ENCODE data around the gene CAMK2G. TPM values are rescaled to one million over a fixed set of nuclear protein-coding genes. Genes with fewer than 3 reads are reported as not detected.
"Not testable (repeated sequence)": the region's sequence is repeated elsewhere in the genome, so short reads cannot be mapped to it uniquely, and the experiment has no call there.

CAMK2G gene
- total RNA-seq, 1 donor from 2014 or later = 20.8 TPM

DNA sequence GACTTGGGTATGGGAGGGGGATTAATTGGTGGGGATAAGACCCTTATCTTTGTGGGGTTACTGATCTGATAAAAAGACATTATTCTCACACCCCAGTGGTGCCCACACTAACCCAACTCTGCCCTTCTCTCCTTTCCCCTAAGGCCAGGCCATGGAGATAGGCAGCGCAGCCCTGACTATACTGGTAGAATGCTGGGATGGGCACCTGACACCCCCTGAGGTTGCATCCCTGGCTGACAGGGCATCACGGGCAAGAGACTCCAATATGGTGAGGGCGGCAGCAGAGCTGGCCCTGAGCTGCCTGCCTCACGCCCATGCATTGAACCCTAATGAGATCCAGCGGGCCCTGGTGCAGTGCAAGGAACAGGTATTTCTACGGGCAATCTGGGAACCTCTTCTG is 76.3 kb downstream of the CAMK2G start:
- Mint-ChIP-seq H3K4me1 (ENCODE audit: low read depth) (no peaks in the 10 kb centered on the region), H3K27ac (no peak overlapping the region), H3K27me3 (no peaks in the 10 kb centered on the region), H3K4me3 (ENCODE audit: low read depth) (no peak overlapping the region), H3K9me3 (ENCODE audit: low read depth) (no peaks in the 10 kb centered on the region), H3K36me3 (ENCODE audit: insufficient read depth) (peaks cover 13% of the 10 kb centered on the region)
- no peak for DNase-seq (ENCODE audit: low spot score, unreplicated experiment)
- TF ChIP-seq, protein P1, sequence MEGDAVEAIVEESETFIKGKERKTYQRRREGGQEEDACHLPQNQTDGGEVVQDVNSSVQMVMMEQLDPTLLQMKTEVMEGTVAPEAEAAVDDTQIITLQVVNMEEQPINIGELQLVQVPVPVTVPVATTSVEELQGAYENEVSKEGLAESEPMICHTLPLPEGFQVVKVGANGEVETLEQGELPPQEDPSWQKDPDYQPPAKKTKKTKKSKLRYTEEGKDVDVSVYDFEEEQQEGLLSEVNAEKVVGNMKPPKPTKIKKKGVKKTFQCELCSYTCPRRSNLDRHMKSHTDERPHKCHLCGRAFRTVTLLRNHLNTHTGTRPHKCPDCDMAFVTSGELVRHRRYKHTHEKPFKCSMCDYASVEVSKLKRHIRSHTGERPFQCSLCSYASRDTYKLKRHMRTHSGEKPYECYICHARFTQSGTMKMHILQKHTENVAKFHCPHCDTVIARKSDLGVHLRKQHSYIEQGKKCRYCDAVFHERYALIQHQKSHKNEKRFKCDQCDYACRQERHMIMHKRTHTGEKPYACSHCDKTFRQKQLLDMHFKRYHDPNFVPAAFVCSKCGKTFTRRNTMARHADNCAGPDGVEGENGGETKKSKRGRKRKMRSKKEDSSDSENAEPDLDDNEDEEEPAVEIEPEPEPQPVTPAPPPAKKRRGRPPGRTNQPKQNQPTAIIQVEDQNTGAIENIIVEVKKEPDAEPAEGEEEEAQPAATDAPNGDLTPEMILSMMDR (IDR thresholded peaks at IDR 0.05; ENCODE audit: unreplicated experiment) = no peak

DNA sequence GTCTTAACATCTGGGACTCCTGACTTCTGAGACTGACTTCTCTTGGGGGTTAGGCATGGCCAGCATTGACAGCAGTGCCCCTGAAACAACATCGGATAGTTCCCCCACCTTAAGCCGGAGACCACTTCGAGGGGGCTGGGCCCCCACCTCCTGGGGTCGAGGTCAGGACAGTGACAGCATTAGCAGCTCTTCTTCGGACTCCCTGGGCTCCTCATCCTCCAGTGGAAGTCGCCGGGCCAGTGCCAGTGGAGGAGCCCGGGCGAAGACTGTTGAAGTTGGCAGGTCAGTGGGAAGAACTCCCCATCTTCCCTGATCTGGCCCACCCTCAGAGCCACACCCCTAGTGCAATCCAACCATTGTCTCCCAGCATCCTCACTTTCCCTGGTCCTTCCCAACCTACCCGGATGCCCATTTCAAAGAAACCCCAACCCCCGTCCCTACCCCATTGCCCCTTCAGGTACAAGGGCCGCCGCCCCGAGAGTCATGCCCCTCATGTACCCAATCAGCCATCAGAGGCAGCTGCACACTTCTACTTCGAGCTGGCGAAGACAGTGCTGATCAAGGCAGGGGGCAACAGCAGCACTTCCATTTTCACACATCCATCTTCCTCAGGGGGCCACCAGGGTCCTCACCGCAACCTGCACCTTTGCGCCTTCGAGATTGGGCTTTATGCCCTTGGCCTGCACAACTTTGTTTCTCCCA is 76.9 kb downstream of the CAMK2G start:
- no peak overlapping the region for H3K4me3 Mint-ChIP-seq (ENCODE audit: low read depth)
- TF ChIP-seq, protein P1 (IDR thresholded peaks at IDR 0.05; ENCODE audit: unreplicated experiment) = no peak
- H3K4me1 Mint-ChIP-seq (ENCODE audit: low read depth) = no peaks in the 10 kb centered on the region
- no peaks in the 10 kb centered on the region for H3K27me3 Mint-ChIP-seq
- H3K27ac Mint-ChIP-seq = no peak overlapping the region
- DNase-seq (ENCODE audit: low spot score, unreplicated experiment) = no peak
- no peaks in the 10 kb centered on the region for H3K9me3 Mint-ChIP-seq (ENCODE audit: low read depth)
- H3K36me3 Mint-ChIP-seq (ENCODE audit: insufficient read depth) = peaks cover 13% of the 10 kb centered on the region

DNA sequence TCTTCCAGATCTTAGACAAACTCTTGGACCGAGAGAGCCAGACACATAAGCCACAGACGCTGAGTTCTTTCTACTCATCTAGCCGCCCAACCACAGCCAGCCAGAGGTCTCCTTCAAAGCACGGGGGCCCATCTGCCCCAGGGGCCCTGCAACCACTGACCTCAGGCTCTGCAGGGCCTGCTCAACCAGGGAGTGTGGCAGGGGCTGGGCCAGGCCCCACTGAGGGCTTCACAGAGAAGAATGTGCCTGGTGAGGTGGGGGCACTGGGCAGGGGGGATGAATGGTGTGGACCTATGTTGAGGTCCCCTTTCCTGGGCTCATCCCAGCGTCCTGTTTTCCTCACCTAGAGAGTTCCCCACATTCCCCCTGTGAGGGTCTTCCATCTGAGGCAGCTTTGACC is 77.6 kb downstream of the CAMK2G start:
- H3K27ac Mint-ChIP-seq = no peak overlapping the region
- TF ChIP-seq, protein P1 (IDR thresholded peaks at IDR 0.05; ENCODE audit: unreplicated experiment) = no peak
- no peaks in the 10 kb centered on the region for H3K27me3 Mint-ChIP-seq
- no peaks in the 10 kb centered on the region for H3K4me1 Mint-ChIP-seq (ENCODE audit: low read depth)
- no peak for DNase-seq (ENCODE audit: low spot score, unreplicated experiment)
- H3K36me3 Mint-ChIP-seq (ENCODE audit: insufficient read depth) = peaks cover 13% of the 10 kb centered on the region
- no peaks in the 10 kb centered on the region for H3K9me3 Mint-ChIP-seq (ENCODE audit: low read depth)
- no peak overlapping the region for H3K4me3 Mint-ChIP-seq (ENCODE audit: low read depth)

DNA sequence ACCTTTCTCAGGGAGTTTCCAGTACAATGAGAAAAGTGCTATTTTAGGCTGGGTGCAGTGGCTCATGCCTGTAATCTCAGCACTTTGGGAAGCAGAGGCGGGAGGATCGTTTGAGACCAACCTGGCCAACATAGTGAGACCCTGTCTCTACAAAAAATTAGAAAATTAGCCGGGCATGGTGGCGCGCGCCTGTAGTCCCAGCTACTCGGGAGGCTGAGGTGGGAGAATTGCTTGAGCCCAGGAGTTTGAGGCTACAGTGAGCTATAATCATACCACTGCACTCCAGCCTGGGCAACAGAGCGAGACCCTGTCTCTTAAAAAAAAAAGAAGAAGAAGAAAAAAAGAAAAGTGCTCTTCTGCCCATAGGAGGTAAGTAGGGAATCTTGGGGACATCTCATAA is 78.3 kb downstream of the CAMK2G start:
- H3K9me3 Mint-ChIP-seq (ENCODE audit: low read depth); H3K4me1 Mint-ChIP-seq (ENCODE audit: low read depth); H3K27ac Mint-ChIP-seq; H3K27me3 Mint-ChIP-seq; H3K4me3 Mint-ChIP-seq (ENCODE audit: low read depth); DNase-seq (ENCODE audit: low spot score, unreplicated experiment): not testable (repeated sequence)
- H3K36me3 Mint-ChIP-seq (ENCODE audit: insufficient read depth) = peaks cover 15% of the 10 kb centered on the region

DNA sequence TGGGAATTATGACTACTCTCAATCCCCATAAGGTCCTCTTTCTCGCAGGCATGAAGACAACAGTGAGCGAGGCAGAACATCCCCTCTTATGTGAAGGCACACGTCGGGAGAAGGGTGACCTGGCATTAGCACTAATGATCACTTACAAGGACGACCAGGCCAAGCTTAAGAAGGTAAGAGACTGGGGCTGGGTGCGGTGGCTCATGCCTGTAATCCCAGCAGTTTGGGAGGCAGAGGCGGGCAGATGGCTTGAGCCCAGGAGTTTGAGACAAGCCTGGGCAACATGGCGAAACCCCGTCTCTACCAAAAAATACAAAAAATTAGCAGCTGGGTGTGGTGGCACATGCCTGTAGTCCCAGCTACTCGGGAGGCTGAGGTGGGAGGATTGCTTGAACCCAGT is 78.9 kb downstream of the CAMK2G start:
- H3K36me3 Mint-ChIP-seq (ENCODE audit: insufficient read depth) = peaks cover 16% of the 10 kb centered on the region
- H3K9me3 Mint-ChIP-seq (ENCODE audit: low read depth); DNase-seq (ENCODE audit: low spot score, unreplicated experiment); H3K4me1 Mint-ChIP-seq (ENCODE audit: low read depth); H3K27ac Mint-ChIP-seq; H3K4me3 Mint-ChIP-seq (ENCODE audit: low read depth); H3K27me3 Mint-ChIP-seq: not testable (repeated sequence)

DNA sequence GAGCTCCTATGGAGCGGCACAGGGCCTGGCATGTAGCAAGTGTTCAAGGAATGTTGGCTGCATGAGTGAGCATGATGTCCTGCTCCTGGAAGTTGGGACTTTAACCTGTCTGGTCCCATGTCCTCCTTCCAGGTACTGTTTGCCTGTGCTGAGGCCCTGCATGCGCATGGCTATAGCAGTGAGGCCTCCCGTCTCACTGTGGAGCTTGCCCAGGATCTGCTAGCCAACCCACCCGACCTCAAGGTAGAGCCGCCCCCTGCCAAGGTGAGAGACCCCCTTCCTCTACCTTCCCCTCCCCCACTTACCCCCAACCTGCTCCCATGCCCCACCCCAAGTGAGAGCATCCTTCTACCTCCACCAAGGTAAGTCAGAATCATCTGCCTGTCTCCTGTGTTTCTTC is 80.9 kb downstream of the CAMK2G start:
- DNase-seq (ENCODE audit: low spot score, unreplicated experiment) = no peak
- Mint-ChIP-seq H3K27ac (no peak overlapping the region), H3K4me3 (ENCODE audit: low read depth) (no peak overlapping the region), H3K27me3 (no peaks in the 10 kb centered on the region), H3K4me1 (ENCODE audit: low read depth) (no peaks in the 10 kb centered on the region), H3K9me3 (ENCODE audit: low read depth) (no peaks in the 10 kb centered on the region), H3K36me3 (ENCODE audit: insufficient read depth) (peaks cover 22% of the 10 kb centered on the region)
- TF ChIP-seq, protein P1 (IDR thresholded peaks at IDR 0.05; ENCODE audit: unreplicated experiment) = no peak

Measured in progenitor cell of endocrine pancreas (in vitro differentiated cells).